GM23338 (cell line): Measurements from ENCODE around the gene BNIP5. TPM values are rescaled to one million over a fixed set of nuclear protein-coding genes. Genes with fewer than 3 reads are reported as not detected.

Experiments
- ATAC-seq: fragments of 200-7000 bp; cut with Tn5 transposase; 3 replicates; pipeline ENCODE4 v1.9.1; 2020
- DNase-seq: peaks from one replicate; pipeline ENCODE4 v3.0.0-alpha.2; 2015; ENCODE audit warnings: low spot score
- H2AFZ ChIP-seq: fragments of 200-600 bp; sonication (generic); 2 replicates; pipeline ENCODE4 v1.8.0; 2016; ENCODE audit warnings: antibody characterized with exemption, mild to moderate bottlenecking, moderate library complexity
- H3F3A ChIP-seq: fragments of 200-600 bp; sonication (generic); replicated peaks from 2 replicates; pipeline ENCODE4 v1.8.0; 2017; ENCODE audit warnings: antibody characterized with exemption, mixed run types, low read depth
- H3K27ac ChIP-seq: fragments of 200-600 bp; sonication (generic); 2 replicates; pipeline ENCODE4 v1.6.1; 2016; ENCODE audit warnings: low read depth
- H3K27me3 ChIP-seq: fragments of 200-600 bp; sonication (generic); 2 replicates; pipeline ENCODE4 v1.8.0; 2016; ENCODE audit warnings: mild to moderate bottlenecking, mixed run types, moderate library complexity; ENCODE audit not compliant: insufficient read depth
- H3K36me3 ChIP-seq: fragments of 200-600 bp; sonication (generic); 2 replicates; pipeline ENCODE4 v1.8.0; 2016; ENCODE audit warnings: mild to moderate bottlenecking; ENCODE audit not compliant: insufficient read depth
- H3K4me1 ChIP-seq: fragments of 200-600 bp; sonication (generic); 2 replicates; pipeline ENCODE4 v1.8.0; 2016; ENCODE audit warnings: mild to moderate bottlenecking, moderate library complexity; ENCODE audit not compliant: insufficient read depth
- H3K4me2 ChIP-seq: fragments of 200-600 bp; sonication (generic); 2 replicates; pipeline ENCODE4 v1.7.1; 2017; ENCODE audit warnings: mixed run types
- H3K4me3 ChIP-seq: fragments of 200-600 bp; sonication (generic); 2 replicates; pipeline ENCODE4 v1.6.1; 2016; ENCODE audit warnings: mixed run types
- H3K79me2 ChIP-seq: fragments of 200-600 bp; sonication (generic); replicated peaks from 2 replicates; pipeline ENCODE4 v1.8.0; 2017; ENCODE audit warnings: mild to moderate bottlenecking; ENCODE audit not compliant: insufficient read depth
- H3K9me2 ChIP-seq: fragments of 200-600 bp; sonication (generic); 2 replicates; pipeline ENCODE4 v1.8.0; 2017; ENCODE audit not compliant: insufficient read depth
- H4K20me1 ChIP-seq: fragments of 200-600 bp; sonication (generic); replicated peaks from 2 replicates; pipeline ENCODE4 v1.8.0; 2017; ENCODE audit warnings: mild to moderate bottlenecking; ENCODE audit not compliant: insufficient read depth
- H3K27ac Mint-ChIP-seq: 2 replicates; pipeline ENCODE4 v1.8.0; 2020; ENCODE audit warnings: inconsistent platforms, mild to moderate bottlenecking, moderate library complexity, mixed read lengths
- H3K27me3 Mint-ChIP-seq: 3 replicates; pipeline ENCODE4 v1.8.0; 2022; ENCODE audit warnings: low read depth, mild to moderate bottlenecking, moderate library complexity, mixed read lengths, inconsistent platforms; ENCODE audit not compliant: insufficient read depth, poor library complexity
- H3K36me3 Mint-ChIP-seq: 3 replicates; pipeline ENCODE4 v1.8.0; 2021; ENCODE audit warnings: low read depth, mild to moderate bottlenecking, inconsistent platforms, moderate library complexity, mixed read lengths
- H3K4me1 Mint-ChIP-seq: 3 replicates; pipeline ENCODE4 v1.8.0; 2020; ENCODE audit warnings: mild to moderate bottlenecking, inconsistent platforms, mixed read lengths
- H3K4me3 Mint-ChIP-seq: 3 replicates; pipeline ENCODE4 v1.8.0; 2021; ENCODE audit warnings: moderate library complexity, mild to moderate bottlenecking, inconsistent platforms, mixed read lengths
- H3K9me3 Mint-ChIP-seq: 3 replicates; pipeline ENCODE4 v1.8.0; 2020; ENCODE audit warnings: moderate library complexity, mild to moderate bottlenecking, inconsistent platforms, mixed read lengths
- CREB1 ChIP-seq: fragments of 250-450 bp; sonication (Bioruptor Pico); IDR thresholded peaks from 2 replicates; pipeline ENCODE4 v1.5.0; 2020; ENCODE audit warnings: low read depth, mild to moderate bottlenecking, moderate library complexity
- ETS1 ChIP-seq: IDR thresholded peaks from 2 replicates; pipeline ENCODE4 v1.6.1; 2016; ENCODE audit warnings: antibody characterized with exemption
- EZH2phosphoT487 ChIP-seq: fragments of 200-600 bp; sonication (generic); IDR thresholded peaks from one replicate; pipeline ENCODE4 v1.8.1; 2018; ENCODE audit warnings: antibody characterized with exemption; ENCODE audit not compliant: unreplicated experiment
- JUNB ChIP-seq: IDR thresholded peaks from one replicate; pipeline ENCODE4 v1.6.1; 2016; ENCODE audit warnings: antibody characterized with exemption; ENCODE audit not compliant: unreplicated experiment
- NANOG ChIP-seq: IDR thresholded peaks from 2 replicates; pipeline ENCODE4 v1.6.1; 2016; ENCODE audit warnings: antibody characterized with exemption, borderline replicate concordance
- POLR2AphosphoS5 ChIP-seq: IDR thresholded peaks from 2 replicates; pipeline ENCODE4 v1.6.1; 2016; ENCODE audit warnings: antibody characterized with exemption, low read depth
- REST ChIP-seq: IDR thresholded peaks from one replicate; pipeline ENCODE4 v1.6.1; 2018; ENCODE audit warnings: antibody characterized with exemption; ENCODE audit not compliant: unreplicated experiment
- ZNF114 ChIP-seq: fragments of 250-450 bp; sonication (Bioruptor Pico); IDR thresholded peaks from 2 replicates; pipeline ENCODE4 v1.5.0; 2020; ENCODE audit warnings: mild to moderate bottlenecking, moderate library complexity
- ZNF331 ChIP-seq: fragments of 250-450 bp; sonication (Bioruptor Pico); IDR thresholded peaks from 2 replicates; pipeline ENCODE4 v1.5.0; 2020; ENCODE audit warnings: low read depth, mild to moderate bottlenecking, moderate library complexity
- ZNF462 ChIP-seq: fragments of 250-450 bp; sonication (Bioruptor Pico); IDR thresholded peaks from 2 replicates; pipeline ENCODE4 v1.5.0; 2020; ENCODE audit warnings: mild to moderate bottlenecking, moderate library complexity
- polyA plus RNA-seq: library from polyadenylated mRNA; unstranded; fragments of >200 nt; fragmentation: Nextera tagmentation; extraction: Ambion mirVana; gene quantifications from 2 replicates; pipeline ENCODE4 v1.2.1, GENCODE V29; 2016
- total RNA-seq: library from RNA; depleted of rRNA; stranded (reverse); fragments of >200 nt; shearing (Covaris generic); gene quantifications from 2 replicates; pipeline ENCODE4 v1.2.3, GENCODE V29; 2014

The BNIP5 gene
- total and polyA plus RNA-seq, 2 experiments from 2014 or later = not detected

GRCh38 chr6:36306375-36306774 lies 30.3 kb downstream of the BNIP5 start:
- H2AFZ ChIP-seq = peak overlapping the region; percentile 52; the same call in 1 of the 2 replicates
- ATAC-seq (no peak), DNase-seq (no peak)
- Mint-ChIP-seq H3K4me1 (peaks cover 9% of the 10 kb centered on the region), H3K27me3 (peaks cover 5% of the 10 kb centered on the region), H3K36me3 (0 out of 3 replicates have a peak, but pooled peaks cover 3% of the 10 kb centered on the region), H3K27ac (no peak overlapping the region), H3K4me3 (no peak overlapping the region), H3K9me3 (no peaks in the 10 kb centered on the region)
- H3K27ac ChIP-seq = no peak overlapping the region
- no peaks in the 10 kb centered on the region for H3F3A ChIP-seq
- H3K36me3 ChIP-seq = no peaks in the 10 kb centered on the region
- H3K4me3 ChIP-seq = no peak overlapping the region
- TF ChIP-seq ZNF114 (CRISPR knock-in tag) = no peak
- TF ChIP-seq JUNB = no peak
- no peak for TF ChIP-seq ZNF462 (CRISPR knock-in tag)
- no peak for TF ChIP-seq REST
- no peak for TF ChIP-seq POLR2AphosphoS5
- no peak for TF ChIP-seq ZNF331 (CRISPR knock-in tag)
- no peak for TF ChIP-seq ETS1
- no peak for TF ChIP-seq NANOG
- no peak for TF ChIP-seq EZH2phosphoT487
- no peak for TF ChIP-seq CREB1
- H4K20me1 ChIP-seq = no peaks in the 10 kb centered on the region
- H3K4me2 ChIP-seq = no peak overlapping the region
- H3K27me3 ChIP-seq = no peaks in the 10 kb centered on the region
- H3K9me2 ChIP-seq = no peaks in the 10 kb centered on the region
- H3K79me2 ChIP-seq = no peaks in the 10 kb centered on the region
- peaks cover 5% of the 10 kb centered on the region; the same call in 1 of the 2 replicates for H3K4me1 ChIP-seq
